NCI-H345 (cell line): ENCODE results near the gene RSPO4.

Experiments used
- DNase-seq: peaks from one replicate; lab custom pipeline; 2025; lab: John Stamatoyannopoulos, UW

Gene RSPO4

DNA sequence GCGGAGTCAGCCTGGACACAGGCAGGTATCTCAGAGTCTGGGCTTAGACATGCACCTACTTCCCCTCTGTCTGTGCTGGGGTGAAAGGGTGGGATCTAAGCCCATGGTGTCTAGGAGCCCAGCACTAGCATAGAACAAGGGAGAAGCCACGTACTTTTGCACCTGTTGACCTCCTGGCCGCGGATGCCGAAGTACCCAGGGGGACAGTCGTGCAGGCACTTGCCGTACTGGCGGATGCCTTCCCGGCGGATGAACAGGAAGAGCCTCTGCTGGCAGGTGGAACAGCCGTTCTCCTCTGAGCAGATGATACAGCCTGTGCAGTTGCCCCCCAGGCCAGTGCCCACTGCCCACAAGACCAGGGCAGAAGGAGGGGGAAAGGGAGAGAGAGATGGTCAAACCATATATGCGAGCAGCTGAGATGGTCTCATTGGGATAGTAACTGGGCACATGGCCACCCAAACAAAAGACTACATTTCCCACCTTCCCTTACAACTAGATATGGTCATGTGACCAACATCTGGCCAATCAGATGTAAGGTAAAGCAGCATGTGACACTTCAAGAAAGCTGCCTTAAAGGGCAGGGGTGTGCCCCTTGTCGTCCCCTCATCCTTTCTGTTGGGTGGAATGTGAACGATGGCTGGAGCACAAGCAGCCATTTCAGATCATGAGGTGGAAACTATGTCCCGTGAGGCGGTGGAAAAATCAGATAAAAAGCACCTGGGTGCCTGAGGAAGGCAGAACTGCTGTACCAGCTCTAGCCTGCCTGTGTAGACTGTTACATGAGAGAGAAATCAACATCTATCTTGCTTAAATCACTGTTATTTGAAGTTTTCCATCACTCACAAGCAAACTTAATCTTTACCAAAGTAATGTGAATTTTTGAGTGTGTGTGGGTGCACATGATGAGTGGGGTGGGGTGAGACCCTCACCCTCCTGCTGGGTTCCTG lies 34.0 kb downstream of the RSPO4 start:
- no peak for DNase-seq

DNA sequence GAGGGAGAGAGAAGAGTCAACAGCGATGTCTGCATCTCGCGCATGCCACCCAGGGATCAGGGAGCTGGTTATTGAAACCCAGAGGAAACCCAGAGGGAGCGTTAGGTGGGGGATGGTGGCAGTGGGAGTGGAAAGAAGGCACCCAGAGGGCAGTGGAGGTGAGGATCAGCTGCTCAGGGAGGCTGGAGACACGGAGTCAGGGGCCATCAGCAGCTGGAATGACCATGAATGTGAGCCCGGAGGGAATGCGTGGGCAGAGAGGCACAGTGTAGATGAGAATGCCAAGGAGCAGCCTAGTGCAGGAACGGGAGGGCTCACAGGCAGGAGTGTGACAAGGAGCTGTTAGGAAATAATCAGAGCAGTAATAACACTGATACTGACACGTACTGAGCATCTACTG lies 36.2 kb downstream of the RSPO4 start:
- DNase-seq, result no peak

DNA sequence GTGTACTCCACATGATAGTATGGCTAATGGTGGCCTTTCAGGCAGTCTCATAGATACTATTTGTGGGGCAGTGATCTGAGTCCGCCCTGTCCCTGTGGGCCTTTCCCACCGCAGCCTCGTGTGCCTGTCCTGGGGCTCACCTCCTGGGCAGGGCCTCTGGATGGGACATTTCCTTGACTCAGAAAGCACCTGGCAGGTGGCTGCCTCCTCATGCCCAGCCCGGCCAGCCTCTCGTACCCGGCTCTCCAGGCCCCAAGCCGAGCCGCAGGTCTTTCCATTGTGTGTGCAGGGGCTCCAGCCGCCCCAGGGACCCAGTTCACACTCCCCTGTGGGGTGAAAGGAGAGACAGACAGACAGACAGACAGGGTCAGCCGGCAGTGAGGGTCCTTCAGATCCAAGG lies 38.3 kb downstream of the RSPO4 start:
- DNase-seq, result no peak

DNA sequence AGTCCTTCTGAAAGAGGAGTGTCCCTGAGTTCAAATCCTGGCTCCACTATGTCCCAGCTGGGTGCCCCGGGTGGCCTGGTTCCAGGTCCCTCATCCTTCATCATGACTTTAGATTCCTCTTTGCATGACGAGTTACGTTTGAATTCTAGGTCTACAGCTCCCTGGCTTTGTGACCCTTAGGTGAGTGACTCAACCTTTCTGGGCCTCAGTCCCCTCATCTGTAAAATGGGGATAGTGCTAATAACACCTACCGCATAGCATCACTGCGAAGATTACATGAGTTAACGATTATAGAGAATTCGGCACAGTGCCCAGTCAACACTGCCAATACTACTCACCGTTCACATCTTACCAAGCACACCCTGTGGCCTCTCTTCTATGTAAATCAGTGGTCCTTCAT lies 39.4 kb downstream of the RSPO4 start:
- no peak for DNase-seq

DNA sequence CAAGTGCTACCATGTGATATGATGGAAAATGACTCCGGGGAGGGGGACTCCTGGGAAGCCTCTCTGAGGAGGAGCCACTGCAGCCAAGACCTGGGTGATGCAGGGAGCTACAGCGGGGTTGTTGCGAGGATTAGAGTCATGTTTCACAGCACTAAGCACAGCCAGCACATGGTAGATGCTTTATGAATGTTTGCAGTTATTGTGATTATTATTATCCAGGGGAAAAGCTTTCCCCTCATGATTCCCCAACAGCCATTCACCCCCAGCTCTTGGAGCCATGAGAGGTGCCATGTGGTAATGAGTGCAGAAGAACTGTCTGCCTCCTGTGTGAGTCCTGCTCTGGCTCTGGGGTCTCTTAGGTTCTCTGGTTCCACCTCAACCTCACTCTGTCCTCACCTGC lies 39.9 kb downstream of the RSPO4 start:
- no peak for DNase-seq

DNA sequence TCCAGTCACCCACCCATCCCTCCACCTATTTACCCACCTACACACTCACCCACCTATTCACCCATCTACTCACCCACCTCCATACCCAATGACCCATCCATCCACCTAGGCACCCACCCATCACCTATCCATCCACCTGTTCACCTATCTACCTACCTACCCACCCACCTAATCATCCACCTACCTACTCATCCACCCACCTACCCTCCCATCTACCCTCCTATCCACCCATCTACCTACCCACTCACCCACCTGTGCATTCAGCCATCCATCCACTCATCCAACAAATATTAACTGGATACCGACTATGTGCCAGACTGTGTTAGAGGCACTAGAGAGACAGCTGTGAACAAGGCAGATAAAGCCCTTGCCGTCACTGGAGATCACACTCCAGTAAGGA lies 40.3 kb downstream of the RSPO4 start:
- no peak for DNase-seq

DNA sequence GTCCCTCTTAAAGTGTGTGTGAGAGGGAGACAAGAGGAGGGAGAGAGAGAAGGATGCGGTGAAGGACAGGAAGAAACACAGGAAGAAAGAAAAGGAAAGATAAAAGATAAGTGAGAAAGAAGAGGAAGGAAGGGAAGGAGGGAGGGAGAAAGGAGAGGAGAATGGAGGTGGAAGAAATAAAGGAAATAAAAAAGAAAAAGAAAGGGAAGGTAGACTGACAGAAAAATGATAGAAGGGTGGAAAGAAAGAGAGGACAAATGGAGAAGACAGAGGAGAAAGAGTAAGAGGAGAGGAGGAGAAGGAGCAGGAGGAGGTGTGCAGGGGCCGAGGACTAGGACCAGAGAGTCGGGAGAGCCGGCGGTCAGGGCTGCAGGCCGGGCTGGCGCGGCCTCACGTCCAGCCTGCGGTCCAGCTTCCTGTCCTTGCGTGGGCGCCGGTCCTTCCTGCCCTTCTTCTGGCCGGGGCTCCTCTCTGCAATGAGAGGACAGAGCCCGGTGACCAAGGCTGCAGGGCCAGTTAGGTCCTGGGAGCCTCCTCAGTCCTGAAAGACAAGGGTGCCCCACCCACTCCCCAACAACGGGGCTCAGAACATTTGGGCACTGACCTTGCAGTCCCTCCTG lies 42.0 kb downstream of the RSPO4 start:
- no peak for DNase-seq

DNA sequence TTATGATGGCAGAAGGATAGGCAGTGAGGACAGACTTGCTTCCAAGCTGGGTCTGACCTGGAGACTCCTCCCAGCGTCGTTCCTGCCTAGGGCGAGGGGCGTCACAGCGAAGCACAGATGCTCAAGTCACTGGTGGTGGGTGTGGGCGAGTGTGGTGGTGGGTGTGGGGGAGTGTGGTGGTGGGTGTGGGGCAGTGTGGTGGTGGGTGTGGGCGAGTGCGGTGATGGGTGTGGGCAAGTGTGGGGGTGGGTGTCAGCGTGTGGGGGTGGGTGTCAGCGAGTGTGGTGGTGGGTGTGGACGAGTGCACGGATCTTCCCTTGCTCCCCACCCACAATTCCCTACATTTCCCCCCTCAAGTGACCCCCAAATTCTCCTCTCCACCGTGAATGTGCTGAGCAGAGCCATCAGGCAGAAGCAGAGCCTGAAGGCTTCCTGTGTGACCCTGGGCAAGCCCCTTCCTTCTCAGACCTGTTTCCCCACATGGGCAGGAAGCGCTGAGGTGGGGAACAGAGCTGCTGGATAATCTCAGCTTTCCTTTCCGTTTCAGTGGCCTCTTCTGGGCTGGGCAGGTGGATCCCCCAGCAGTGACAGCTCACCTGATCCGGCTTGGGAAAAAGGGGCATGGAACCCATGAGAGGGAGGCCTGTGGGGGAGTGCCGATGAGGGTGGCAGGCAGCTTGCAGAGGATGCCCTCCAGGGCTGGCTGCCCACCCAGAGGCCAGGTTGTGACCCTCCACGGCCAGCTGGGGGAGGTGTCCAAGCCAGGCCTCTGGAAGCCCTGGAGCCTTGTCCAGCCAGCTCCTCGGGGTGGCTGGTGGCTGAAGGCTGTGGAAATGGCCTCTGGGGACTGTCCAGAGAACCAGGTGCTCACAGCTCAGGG lies 42.9 kb downstream of the RSPO4 start:
- no peak for DNase-seq

DNA sequence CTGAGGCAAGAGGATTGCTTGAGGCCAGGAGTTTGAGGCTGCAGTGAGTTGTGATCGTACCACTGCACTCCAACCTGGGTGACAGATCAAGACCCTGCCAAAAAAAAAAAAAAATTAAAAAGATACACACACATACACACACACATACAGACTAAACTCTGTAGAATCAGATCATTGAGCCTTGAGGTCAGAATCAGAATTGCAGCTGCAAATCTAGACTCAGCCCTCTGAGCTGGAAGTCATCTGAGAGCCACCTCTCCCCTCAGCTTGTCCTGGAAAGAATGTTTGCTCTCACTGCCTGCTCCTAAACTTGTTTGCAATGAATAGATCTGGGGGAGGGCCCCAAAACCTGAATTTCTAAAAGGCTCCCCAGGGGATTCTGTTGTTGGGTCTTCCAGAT lies 44.6 kb downstream of the RSPO4 start:
- DNase-seq, result no peak

DNA sequence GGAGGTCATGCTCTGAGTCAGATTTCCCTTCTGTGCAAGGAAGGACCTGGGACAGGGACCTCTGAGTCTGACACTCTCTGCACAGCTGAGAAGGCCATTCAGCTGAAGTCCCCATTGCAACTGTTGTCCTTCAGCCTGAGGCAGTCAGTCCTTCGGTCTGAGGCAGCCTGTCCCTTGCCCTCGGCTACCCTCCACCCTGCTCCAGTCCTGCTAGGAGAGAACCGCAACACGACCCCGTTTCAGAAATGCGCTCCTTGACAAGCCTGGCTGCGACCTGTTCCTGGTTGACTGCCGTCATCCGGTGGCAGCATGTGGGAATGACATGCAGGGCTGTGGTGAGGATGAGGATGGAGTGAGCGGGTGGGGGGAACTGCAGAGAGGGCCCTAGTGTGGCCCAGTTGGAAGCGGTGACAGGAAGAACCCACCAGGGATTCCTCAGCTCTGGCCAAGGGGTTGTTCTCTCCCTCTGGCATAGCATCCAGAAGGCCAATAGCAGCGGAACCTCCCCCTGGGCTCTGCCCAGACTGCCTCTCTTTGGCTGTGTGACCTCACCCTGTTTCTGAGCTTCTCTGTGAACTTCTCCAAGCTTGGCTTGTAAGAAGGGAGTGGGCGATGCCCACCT lies 45.7 kb downstream of the RSPO4 start:
- peak; percentile 55 for DNase-seq

DNA sequence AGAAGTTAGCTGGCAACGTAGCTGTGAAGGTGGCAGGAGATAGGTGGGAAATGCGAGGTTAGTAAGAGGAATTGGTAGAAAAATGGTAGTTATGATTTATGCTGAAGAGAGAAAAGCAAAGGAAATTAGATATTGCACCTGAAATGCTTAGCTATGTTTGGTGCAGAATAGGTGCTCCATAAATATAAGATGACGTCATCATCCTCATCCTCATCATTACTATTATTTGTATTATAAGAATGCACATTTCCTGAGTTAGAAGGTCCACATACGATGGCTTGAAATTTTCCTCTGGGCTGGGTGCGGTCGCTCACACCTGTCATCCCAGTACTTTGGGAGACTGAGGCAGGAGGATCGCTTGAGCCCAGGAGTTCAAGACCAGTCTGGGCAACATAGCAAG lies 46.5 kb downstream of the RSPO4 start:
- DNase-seq, result no peak

DNA sequence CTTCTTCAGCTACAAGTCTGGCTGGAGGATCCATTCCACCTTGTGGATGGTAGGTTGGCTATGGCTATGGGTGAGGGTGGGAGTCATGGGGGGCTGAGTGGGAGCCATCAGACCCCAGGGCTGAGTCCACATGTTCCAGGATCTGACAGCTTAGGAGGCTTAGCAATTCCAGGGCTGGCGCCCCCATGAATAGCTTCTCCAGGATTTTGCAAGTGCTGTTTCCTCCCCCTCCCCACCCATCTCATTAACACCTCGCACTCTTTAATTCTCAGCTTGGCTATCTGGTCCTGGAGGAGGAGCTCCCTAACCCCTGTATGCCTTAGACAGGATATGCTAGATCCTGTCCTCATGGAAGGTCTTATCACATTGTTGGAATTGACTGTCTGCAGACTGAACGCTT lies 47.0 kb downstream of the RSPO4 start:
- no peak for DNase-seq

DNA sequence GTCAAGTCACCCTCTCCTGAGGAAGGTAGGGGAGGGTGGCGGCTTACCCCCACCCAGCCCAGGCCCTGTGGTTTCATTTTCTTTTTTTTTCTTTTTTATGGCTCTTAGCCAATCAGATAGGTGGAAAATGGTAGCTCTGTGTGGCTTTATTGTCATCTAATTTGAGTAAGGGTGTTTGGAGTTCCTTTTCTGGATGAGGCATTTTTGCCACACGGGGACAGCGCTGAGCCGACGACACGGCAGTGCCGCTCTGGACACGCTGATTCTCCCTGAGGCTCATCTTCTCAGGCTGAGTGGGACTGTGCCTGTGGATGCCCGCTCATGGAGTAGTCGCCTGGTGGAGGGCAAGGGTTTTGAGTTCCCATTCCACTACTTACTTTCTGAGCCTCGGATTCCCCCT lies 48.4 kb downstream of the RSPO4 start:
- no peak for DNase-seq

DNA sequence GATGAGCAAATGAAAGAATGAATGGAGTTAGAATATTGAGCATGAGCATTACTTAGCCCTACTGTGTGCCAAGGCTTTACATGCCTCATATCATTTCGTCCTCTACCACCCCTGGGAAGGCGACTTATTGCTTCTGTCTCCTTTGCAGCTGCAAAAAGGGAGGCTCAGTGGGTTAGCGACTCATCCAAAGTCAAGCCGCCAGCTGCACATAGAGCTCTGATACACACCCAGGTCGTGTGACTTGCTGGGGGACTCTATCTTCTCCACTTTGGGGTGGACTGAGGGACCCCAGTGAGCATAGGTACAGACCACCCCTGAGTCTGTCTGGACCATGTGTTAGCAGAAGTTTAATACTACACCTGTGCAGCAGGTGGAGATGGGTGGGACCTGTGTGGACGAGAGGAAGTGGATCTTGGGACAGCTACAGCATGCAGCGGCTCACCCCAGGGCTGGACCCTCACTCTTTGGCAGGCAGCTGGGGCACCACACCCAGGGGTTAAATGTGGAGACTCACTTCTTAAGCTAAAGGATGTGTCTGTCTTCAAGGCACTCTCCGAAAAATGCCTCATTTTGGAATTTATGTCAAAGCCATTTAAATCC lies 49.8 kb downstream of the RSPO4 start:
- DNase-seq, result no peak

DNA sequence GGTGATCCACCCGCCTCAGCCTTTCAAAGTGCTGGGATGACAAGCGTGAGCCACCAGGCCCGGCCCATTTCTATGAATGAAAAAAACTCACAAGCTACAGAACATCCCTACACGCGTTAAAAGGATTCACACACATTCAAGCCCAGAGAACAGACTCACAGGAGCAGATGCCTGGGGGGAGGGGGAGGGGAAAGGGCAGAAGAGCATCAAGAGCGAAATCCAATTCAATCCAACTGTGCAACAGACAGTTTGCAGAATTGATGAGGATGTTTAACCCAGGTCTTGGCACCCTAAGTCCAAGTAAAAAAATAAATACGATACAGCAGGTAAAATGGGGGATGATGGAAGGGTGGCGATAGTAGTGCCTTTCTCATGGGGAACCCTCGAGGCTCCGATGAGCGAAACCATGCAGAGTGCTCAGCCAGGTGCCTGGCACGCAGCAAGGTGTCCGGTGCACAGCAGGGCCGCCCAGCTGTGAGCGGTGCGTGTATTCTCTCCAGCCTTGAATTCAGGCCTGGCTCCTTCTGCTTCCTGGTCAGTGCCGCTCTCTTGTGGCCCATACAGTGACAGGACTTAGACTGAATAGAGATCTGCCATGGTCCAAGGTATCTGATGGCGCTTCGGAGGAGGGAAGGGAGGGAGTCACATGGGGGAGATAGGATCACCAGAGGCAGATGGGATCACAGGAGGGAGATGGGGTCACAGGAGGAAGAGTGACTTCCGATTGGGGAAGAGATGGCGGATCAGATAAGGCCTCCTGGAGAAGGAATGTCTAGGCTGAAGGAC lies 50.5 kb downstream of the RSPO4 start:
- no peak for DNase-seq

DNA sequence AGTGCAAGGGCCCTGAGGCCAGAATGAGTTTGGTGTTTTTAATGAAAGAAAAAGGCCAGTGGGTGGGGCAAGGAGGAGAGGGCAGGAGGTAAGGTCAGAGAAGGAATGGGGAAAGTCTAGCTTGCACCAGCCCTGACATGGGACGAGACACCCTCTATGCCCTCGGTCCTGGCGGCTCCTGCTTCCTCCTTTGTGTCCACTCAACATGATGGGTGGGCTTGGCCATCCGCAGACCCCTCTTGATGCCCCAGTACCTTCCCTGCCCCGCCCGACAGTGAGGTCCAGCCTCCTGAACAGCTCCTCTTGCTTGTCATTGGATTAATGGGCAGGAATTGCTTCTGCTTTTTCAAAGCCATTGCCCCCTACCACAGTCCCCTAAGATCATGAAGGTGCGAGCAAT lies 52.4 kb downstream of the RSPO4 start:
- no peak for DNase-seq

DNA sequence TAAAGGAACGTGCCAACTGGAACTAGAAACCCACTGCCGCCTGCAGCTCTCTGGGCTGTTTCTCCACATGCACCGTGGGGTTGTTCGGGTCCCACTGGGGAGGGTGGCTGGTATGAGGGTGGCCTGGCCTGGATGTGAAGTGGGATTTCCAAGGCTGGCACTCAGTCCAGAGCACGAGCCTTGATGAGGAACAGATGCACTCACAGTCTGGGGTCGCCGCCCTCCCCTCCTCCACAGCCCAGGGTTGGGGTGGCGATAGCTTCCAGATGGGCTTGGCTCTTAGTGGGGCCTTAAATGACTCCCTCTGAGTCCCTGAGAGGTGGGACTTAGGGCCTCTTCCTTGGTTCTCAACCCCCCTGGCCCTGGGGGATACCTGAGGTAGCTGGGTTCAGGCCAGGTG lies 55.3 kb downstream of the RSPO4 start:
- no peak for DNase-seq

DNA sequence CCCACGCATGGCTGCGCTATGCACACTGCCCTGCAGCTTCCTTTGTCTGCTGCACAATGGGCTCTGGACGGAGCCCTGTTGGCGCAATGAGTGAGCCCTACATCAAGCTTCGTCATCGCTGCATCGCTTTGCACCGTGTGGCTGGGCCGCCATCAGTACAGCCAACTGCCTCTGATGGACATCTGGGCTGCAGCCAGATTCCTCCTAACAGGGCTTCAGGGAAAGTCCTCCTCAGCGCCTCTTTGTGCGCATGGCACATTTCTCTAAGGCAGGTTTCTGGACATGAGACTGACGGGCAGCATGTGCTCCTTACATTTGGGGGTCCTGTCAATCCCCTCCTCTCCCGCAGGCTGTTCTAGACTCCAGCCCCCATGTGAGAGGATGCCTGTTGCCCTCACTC lies 56.3 kb downstream of the RSPO4 start:
- DNase-seq, result no peak

DNA sequence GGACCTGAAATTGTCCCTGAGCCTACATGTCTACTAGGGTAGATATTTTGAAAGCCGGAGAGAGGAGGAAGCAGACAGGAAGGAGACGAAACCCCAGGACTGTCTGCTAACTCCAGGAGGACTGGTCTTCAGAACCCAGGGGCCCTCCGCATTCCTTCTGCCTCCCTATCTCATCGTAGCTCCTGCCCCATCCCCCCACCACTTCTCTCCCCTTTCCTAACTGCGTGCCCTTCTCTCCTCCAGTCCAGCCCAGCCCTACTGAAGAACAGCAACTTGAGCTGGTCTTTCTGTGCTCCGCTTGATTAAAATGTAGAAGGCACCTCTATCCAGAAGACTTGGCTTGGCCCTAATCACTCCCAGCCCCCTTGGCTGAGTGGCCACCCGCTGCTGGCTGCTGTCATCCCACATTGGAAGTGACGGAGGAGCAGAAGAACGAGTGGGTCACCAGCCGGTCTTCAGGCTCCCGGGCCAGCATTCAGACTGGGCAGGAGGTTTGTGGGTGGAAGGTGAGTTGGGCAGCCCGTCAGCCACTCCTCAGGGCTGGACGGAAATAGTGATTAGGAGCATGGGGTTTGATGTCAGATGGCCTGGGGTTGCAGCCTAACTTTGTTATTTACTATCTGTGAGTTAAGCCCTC lies 57.2 kb downstream of the RSPO4 start:
- no peak for DNase-seq

DNA sequence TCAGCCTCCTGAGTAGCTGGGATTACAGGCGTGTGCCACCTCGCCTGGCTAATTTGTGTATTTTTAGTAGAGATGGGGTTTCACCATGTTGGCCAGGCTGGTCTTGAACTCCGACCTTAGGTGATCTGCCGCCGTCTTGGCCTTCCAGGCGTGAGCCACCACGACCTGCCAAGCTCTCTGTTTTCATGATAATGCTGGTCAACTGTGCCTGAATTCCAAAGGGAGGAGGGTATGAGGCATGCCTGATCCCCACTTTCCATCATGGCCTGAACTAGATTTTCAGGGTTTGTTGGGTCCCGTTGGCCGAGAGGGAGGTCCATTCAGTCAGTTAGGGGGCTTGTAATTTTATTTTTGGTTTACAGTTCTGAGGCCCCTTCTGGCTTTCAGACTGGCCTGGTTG lies 58.0 kb downstream of the RSPO4 start:
- no peak for DNase-seq

DNA sequence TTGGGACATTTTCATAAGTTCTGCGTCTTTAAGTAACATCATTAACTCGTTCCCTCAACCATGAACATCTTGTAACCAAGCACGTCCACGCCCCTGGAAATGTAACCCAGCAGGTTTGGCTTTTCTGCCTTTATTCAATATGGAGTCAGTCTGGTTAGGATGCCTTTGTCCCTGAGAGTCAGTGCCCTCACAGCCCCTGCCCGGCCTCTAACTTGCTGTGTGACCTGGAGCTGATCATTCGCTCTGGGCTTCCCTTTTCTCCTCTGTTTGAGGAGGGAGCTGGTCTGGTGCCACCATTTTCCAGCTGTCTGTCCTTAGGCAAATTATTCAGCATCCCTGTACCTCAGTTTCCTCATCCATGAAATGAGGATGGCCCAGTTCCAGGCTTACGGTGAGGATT lies 59.5 kb downstream of the RSPO4 start:
- no peak for DNase-seq
